ENCODE measurements around the gene UBAC2.
A peak's percentile ranks its signal among the peaks of the same experiment; 100 is the strongest.

Gene UBAC2

DNA sequence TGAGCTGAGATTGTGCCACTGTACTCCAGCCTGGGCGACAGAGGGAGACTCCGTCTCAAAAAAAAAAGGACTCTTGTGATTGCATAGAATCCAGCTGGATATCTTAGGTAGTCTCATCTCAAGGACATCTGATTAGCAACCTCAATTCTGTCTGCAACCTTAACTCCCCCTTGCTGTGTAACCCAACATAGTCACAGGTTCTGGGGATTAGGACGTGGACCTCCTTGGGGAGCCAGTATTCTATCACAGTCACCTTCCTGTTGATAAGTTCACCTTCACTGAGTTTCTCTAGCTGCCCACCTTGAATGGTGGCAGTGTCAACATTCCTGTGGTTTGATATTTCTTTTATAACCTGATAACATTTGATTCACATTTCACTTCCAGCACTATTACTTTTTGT is 30.3 kb downstream of the UBAC2 start:
- ATAC-seq (ENCODE audit: insufficient read depth, low read depth), result no peak
- Histone ChIP-seq H3K4me1 (ENCODE audit: insufficient read depth, low read length) (peaks cover 38% of the 10 kb centered on the region), H3K36me3 (ENCODE audit: insufficient read depth, low read length) (peaks cover 9% of the 10 kb centered on the region), H3K27me3 (ENCODE audit: insufficient read depth, low read length, poor library complexity) (no peaks in the 10 kb centered on the region), H3K9me3 (ENCODE audit: insufficient read depth, low read length, severe bottlenecking) (no peaks in the 10 kb centered on the region), H3K4me2 (ENCODE audit: insufficient read depth, low read length) (no peak overlapping the region), H3K4me3 (ENCODE audit: low read depth in 1 of 2, low read length in 2 of 2) (no peak overlapping the region), H2AFZ (ENCODE audit: low read depth, low read length) (no peak overlapping the region), H3K27ac (ENCODE audit: low read length) (peak overlapping the region; percentile 10; the same call in 1 of the 2 replicates), H3K9ac (ENCODE audit: low read depth, low read length) (no peak overlapping the region), H3K79me2 (ENCODE audit: insufficient read depth, low read length) (peaks cover 95% of the 10 kb centered on the region), H4K20me1 (ENCODE audit: insufficient read depth, low read length) (peaks cover 59% of the 10 kb centered on the region)
- DNase-seq, result no peak
- TF ChIP-seq EZH2 (IDR thresholded peaks at IDR 0.05; ENCODE audit: borderline replicate concordance, low read depth, low read length, severe bottlenecking) (no peak), CTCF (IDR thresholded peaks at IDR 0.05; ENCODE audit: borderline replicate concordance, extremely low read depth, low read length, poor library complexity, severe bottlenecking) (no peak)

DNA sequence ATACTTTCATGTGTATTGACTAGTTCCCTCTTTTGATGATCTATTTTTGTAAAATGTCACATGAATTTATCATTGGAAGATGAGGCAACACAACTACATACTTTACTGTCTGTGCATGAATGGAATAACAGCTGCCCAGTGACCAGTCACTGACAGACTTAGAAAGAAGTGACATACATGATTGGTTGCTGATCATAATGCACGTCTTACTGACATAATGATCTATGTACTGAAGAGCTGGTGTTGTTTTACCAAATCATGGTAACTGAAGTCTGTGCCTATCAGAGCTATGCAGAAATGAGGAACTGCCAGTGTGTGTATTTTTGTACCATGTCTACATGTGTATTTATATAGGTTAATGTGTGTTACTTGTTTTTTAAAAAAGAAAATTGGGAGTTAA is 31.1 kb downstream of the UBAC2 start:
- Histone ChIP-seq H3K36me3 (ENCODE audit: insufficient read depth, low read length) (peaks cover 9% of the 10 kb centered on the region), H3K27me3 (ENCODE audit: insufficient read depth, low read length, poor library complexity) (no peaks in the 10 kb centered on the region), H3K9ac (ENCODE audit: low read depth, low read length) (no peak overlapping the region), H3K4me2 (ENCODE audit: insufficient read depth, low read length) (no peak overlapping the region), H2AFZ (ENCODE audit: low read depth, low read length) (no peak overlapping the region), H4K20me1 (ENCODE audit: insufficient read depth, low read length) (peaks cover 57% of the 10 kb centered on the region), H3K9me3 (ENCODE audit: insufficient read depth, low read length, severe bottlenecking) (no peaks in the 10 kb centered on the region), H3K27ac (ENCODE audit: low read length) (no peak overlapping the region), H3K4me3 (ENCODE audit: low read depth in 1 of 2, low read length in 2 of 2) (no peak overlapping the region), H3K79me2 (ENCODE audit: insufficient read depth, low read length) (peaks cover 95% of the 10 kb centered on the region), H3K4me1 (ENCODE audit: insufficient read depth, low read length) (peaks cover 31% of the 10 kb centered on the region)
- ATAC-seq (ENCODE audit: insufficient read depth, low read depth), result no peak
- TF ChIP-seq CTCF (IDR thresholded peaks at IDR 0.05; ENCODE audit: borderline replicate concordance, extremely low read depth, low read length, poor library complexity, severe bottlenecking) (no peak), EZH2 (IDR thresholded peaks at IDR 0.05; ENCODE audit: borderline replicate concordance, low read depth, low read length, severe bottlenecking) (no peak)
- no peak for DNase-seq

DNA sequence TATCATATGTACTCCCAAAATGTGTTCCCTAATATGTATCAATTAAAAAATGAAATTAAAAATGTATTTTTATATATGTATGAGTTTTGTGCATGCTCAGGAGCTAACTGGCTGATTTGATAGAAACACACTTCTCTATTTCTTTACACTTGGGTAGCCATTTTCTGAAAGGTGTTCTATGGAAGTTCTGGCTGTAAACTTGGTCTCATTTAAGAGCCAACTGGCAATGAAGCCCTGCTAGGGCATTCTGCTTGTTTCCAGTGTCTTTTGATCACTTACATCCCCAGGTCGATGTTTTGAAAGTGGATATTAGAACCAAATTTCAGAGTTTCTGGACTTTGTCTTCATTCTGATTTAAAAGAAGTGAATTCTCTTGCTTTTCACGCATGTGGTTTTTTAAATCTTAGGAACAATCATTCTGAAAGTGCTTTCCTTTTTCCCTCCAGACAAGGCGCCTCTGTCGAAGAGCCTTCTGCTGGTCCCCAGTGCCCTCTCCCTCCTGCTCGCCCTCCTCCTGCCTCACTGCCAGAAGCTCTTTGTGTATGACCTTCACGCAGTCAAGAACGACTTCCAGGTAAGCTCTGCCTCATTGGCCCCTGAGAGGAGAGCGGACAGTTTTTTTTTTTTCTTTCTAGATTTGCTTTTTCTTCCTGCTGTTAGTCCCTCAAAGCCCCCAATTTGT is 37.5 kb downstream of the UBAC2 start:
- H4K20me1 ChIP-seq (ENCODE audit: insufficient read depth, low read length), result peaks cover 24% of the 10 kb centered on the region
- no peak overlapping the region for H2AFZ ChIP-seq (ENCODE audit: low read depth, low read length)
- H3K27ac ChIP-seq (ENCODE audit: low read length), result 0 out of 2 replicates have a peak overlapping the region, but pooled peaks have one; percentile 51
- no peaks in the 10 kb centered on the region for H3K9me3 ChIP-seq (ENCODE audit: insufficient read depth, low read length, severe bottlenecking)
- H3K9ac ChIP-seq (ENCODE audit: low read depth, low read length), result no peak overlapping the region
- no peaks in the 10 kb centered on the region for H3K4me1 ChIP-seq (ENCODE audit: insufficient read depth, low read length)
- peaks cover 70% of the 10 kb centered on the region for H3K79me2 ChIP-seq (ENCODE audit: insufficient read depth, low read length)
- no peaks in the 10 kb centered on the region for H3K27me3 ChIP-seq (ENCODE audit: insufficient read depth, low read length, poor library complexity)
- TF ChIP-seq EZH2 (IDR thresholded peaks at IDR 0.05; ENCODE audit: borderline replicate concordance, low read depth, low read length, severe bottlenecking), result no peak
- TF ChIP-seq CTCF (IDR thresholded peaks at IDR 0.05; ENCODE audit: borderline replicate concordance, extremely low read depth, low read length, poor library complexity, severe bottlenecking), result no peak
- peaks cover 37% of the 10 kb centered on the region for H3K36me3 ChIP-seq (ENCODE audit: insufficient read depth, low read length)
- H3K4me3 ChIP-seq (ENCODE audit: low read depth in 1 of 2, low read length in 2 of 2), result no peak overlapping the region
- H3K4me2 ChIP-seq (ENCODE audit: insufficient read depth, low read length), result no peak overlapping the region
- no peak; the same call in 1 of the 3 replicates for ATAC-seq (ENCODE audit: insufficient read depth, low read depth)
- no peak for DNase-seq

All from DND-41 (cell line).